Spleen (tissue), 11 donors: ENCODE results near the gene PCBP3. TPM values are rescaled to one million over a fixed set of nuclear protein-coding genes. Genes with fewer than 3 reads are reported as not detected.
A peak's percentile ranks its signal among the peaks of the same experiment; 100 is the strongest.
"Not testable (repeated sequence)": the region's sequence is repeated elsewhere in the genome, so short reads cannot be mapped to it uniquely, and the experiment has no call there.

Source experiments
- DNase-seq: peaks from one replicate; pipeline ENCODE4 v3.0.0-alpha.2; 2020
- H3K27ac ChIP-seq, 8 donors: fragments of 200-600 bp; sonication (generic) in 7 of 8; 1 replicate in 4 of 8; 2 replicates in 4 of 8; pipeline versions ENCODE4 v1.5.0 to v1.8.0; 2016 to 2021; ENCODE audit warnings: inconsistent platforms in 4 of 8, mild to moderate bottlenecking in 4 of 8, moderate library complexity in 1 of 8
- H3K27me3 ChIP-seq, 7 donors: fragments of 200-600 bp; sonication (generic) in 6 of 7; replicated peaks in 1 of 7; 1 replicate in 4 of 7; 2 replicates in 3 of 7; pipeline versions ENCODE4 v1.5.0 to v1.8.0; 2016 to 2021; ENCODE audit warnings: inconsistent platforms in 3 of 7, mild to moderate bottlenecking in 1 of 7
- H3K36me3 ChIP-seq, 6 donors: fragments of 200-600 bp; sonication (generic) in 5 of 6; 1 replicate in 4 of 6; 2 replicates in 2 of 6; pipeline versions ENCODE4 v1.5.0 to v1.8.0; 2016 to 2021; ENCODE audit warnings: inconsistent platforms in 2 of 6
- H3K4me1 ChIP-seq, 6 donors: fragments of 200-600 bp; sonication (generic) in 5 of 6; 1 replicate in 3 of 6; 2 replicates in 3 of 6; pipeline versions ENCODE4 v1.5.0 to v1.8.0; 2016 to 2021; ENCODE audit warnings: inconsistent platforms in 3 of 6
- H3K4me3 ChIP-seq, 8 donors: fragments of 200-600 bp; sonication (generic) in 7 of 8; 1 replicate in 4 of 8; 2 replicates in 4 of 8; pipeline versions ENCODE4 v1.5.0 to v1.8.0; 2016 to 2021; ENCODE audit warnings: inconsistent platforms in 4 of 8, mild to moderate bottlenecking in 4 of 8, moderate library complexity in 2 of 8
- H3K9me3 ChIP-seq, 8 donors: fragments of 200-600 bp; sonication (generic) in 7 of 8; 1 replicate in 4 of 8; 2 replicates in 4 of 8; pipeline versions ENCODE4 v1.5.0 to v1.8.0; 2016 to 2021; ENCODE audit warnings: inconsistent platforms in 4 of 8
- POLR2A ChIP-seq, 3 donors: fragments of 450-650 bp; IDR thresholded peaks; one replicate each; pipeline ENCODE4 v1.5.1; 2017; ENCODE audit warnings: antibody characterized with exemption in 3 of 3, mild to moderate bottlenecking in 1 of 3
- POLR2AphosphoS5 ChIP-seq, 3 donors: sonication (generic); formaldehyde crosslinking; IDR thresholded peaks; one replicate each; pipeline ENCODE4 v1.5.1; 2017; ENCODE audit warnings: antibody characterized with exemption in 3 of 3
- WGBS, 5 donors: extraction: QIAGEN DNeasy Blood & Tissue Kit in 3 of 5; methylation state at CpG; one replicate each; pipeline versions ENCODE4 v1.1.5 to v1.1.7; 2013 to 2018; 5-methylcytosine and 5-hydroxymethylcytosine counted together
- intact Hi-C: fragments of 100-400 bp; cut with DNase I; formaldehyde crosslinking; loops from one replicate; pipeline ENCODE4 v1.15.0; 2023; ENCODE audit warnings: low total_unique reads
- polyA plus RNA-seq, 3 donors: library from polyadenylated mRNA; stranded (reverse); fragments of 200-250 nt; gene quantifications; one replicate each; pipeline ENCODE4 v1.2.1, GENCODE V29; 2013
- total RNA-seq, 7 donors: library from RNA; depleted of rRNA in 3 of 7; stranded (reverse); fragments of >200 nt in 3 of 7; fragmentation: NEBNext Ultra II Directional in 4 of 7; extraction: Animal tissue kit (Norgen Biotek cat#: 25700) in 4 of 7; gene quantifications; one replicate each; pipeline versions ENCODE4 v1.1.0 to v1.2.1, GENCODE V29; 2016 to 2021
- TF ChIP-seq, protein P1 (sequence below), 11 experiments: fragments of 200-600 bp in 7 of 11; fragments of 450-650 bp in 4 of 11; sonication (generic) in 4 of 11; IDR thresholded peaks in 8 of 11; conservative IDR thresholded peaks in 3 of 11; 1 replicate in 7 of 11; 2 replicates in 4 of 11; pipeline versions ENCODE4 v1.4.0 to v1.8.0; 2016 to 2021; ENCODE audit warnings: antibody characterized with exemption in 11 of 11, inconsistent platforms in 4 of 11, mild to moderate bottlenecking in 1 of 11
- donor health status: healthy with polysubstance abuse.
- donor health status: DM: no; HTN: no; CAD: no; lungs with moderate emphysema.
- donor health status: DM: no; HTN: no; CAD: no.
- donor health status: Bipolar disorder and iron deficiency.
- donor health status: healthy.
- donor health status: DM: no; HTN: no; CAD: no.
- donor health status: DM: yes; HTN: yes; CAD: no.

PCBP3 gene
- total and polyA plus RNA-seq, 10 donors = 4.2 to 31.6 (median 15.2) TPM

DNA sequence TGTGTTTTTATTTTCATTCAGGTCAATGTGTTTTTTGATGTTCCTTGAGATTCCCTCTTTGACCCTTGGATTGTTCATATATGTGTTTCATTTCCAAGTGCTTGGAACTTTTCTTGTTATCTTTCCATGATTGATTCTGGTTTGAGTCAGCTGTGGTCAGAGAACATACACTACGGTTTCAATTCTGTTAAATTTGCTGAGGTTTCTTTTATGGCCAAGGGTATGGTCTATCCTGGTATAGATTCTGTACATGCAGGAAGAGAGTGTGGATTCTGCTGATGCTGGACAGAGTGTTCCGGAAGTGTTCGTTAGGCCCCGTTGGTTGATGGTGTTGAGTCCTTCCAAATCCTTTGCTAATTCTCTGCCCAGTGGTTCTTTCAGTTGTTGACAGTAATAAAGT, 239.6 kb downstream of the PCBP3 start:
- peaks cover 16 to 73% (median 51%) of the 10 kb centered on the region in 6 donors for H3K4me1 ChIP-seq
- no peaks in the 10 kb centered on the region for H3K9me3 ChIP-seq
- H3K36me3 ChIP-seq = no peaks in the 10 kb centered on the region
- TF ChIP-seq POLR2AphosphoS5 (IDR thresholded peaks at IDR 0.05) (no peak), POLR2A (IDR thresholded peaks at IDR 0.05) (no peak)
- TF ChIP-seq, protein P1, sequence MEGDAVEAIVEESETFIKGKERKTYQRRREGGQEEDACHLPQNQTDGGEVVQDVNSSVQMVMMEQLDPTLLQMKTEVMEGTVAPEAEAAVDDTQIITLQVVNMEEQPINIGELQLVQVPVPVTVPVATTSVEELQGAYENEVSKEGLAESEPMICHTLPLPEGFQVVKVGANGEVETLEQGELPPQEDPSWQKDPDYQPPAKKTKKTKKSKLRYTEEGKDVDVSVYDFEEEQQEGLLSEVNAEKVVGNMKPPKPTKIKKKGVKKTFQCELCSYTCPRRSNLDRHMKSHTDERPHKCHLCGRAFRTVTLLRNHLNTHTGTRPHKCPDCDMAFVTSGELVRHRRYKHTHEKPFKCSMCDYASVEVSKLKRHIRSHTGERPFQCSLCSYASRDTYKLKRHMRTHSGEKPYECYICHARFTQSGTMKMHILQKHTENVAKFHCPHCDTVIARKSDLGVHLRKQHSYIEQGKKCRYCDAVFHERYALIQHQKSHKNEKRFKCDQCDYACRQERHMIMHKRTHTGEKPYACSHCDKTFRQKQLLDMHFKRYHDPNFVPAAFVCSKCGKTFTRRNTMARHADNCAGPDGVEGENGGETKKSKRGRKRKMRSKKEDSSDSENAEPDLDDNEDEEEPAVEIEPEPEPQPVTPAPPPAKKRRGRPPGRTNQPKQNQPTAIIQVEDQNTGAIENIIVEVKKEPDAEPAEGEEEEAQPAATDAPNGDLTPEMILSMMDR (IDR thresholded peaks at IDR 0.05 in 8 of 11, conservative IDR thresholded peaks at IDR 0.05 in 3 of 11) = no peak
- no peak overlapping the region for H3K4me3 ChIP-seq
- H3K27me3 ChIP-seq = no peaks in the 10 kb centered on the region
- 81 to 97% (median 89%) methylated on average over 4 of the region's 4 CpGs for WGBS, 5 donors
- H3K27ac ChIP-seq = no peak overlapping the region
- intact Hi-C loops = no loop called here
- DNase-seq = no peak

DNA sequence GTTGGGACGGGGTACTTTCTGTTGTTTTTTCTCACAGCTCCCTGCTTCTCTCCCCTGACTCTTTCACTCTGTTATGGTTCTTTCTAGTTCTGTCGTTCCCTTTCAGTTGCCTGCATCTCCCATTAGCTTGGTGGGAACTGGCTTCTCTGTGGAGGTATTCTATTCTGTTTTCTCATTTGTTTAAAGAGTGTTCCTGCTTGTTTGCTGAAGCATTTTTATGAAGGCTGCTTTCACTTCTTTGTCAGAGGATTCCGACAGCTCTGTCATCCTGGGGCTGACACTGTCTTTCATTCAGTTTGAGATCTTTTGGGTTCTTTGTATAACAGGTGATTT, 242.0 kb downstream of the PCBP3 start:
- TF ChIP-seq, protein P1 (IDR thresholded peaks at IDR 0.05 in 8 of 11, conservative IDR thresholded peaks at IDR 0.05 in 3 of 11) = no peak
- TF ChIP-seq POLR2A (IDR thresholded peaks at IDR 0.05) = no peak
- TF ChIP-seq POLR2AphosphoS5 (IDR thresholded peaks at IDR 0.05) = no peak
- Histone ChIP-seq H3K27ac (peak overlapping the region; percentile 11 to 87 (median 70)), H3K9me3 (no peaks in the 10 kb centered on the region), H3K27me3 (no peaks in the 10 kb centered on the region), H3K36me3 (no peaks in the 10 kb centered on the region), H3K4me1 (peaks cover 16 to 83% (median 54%) of the 10 kb centered on the region in 6 donors), H3K4me3 (no peak overlapping the region)
- DNase-seq = no peak
- intact Hi-C loops = no loop called here
- 70 to 91% (median 87%) methylated on average over 3 of the region's 3 CpGs for WGBS, 5 donors

DNA sequence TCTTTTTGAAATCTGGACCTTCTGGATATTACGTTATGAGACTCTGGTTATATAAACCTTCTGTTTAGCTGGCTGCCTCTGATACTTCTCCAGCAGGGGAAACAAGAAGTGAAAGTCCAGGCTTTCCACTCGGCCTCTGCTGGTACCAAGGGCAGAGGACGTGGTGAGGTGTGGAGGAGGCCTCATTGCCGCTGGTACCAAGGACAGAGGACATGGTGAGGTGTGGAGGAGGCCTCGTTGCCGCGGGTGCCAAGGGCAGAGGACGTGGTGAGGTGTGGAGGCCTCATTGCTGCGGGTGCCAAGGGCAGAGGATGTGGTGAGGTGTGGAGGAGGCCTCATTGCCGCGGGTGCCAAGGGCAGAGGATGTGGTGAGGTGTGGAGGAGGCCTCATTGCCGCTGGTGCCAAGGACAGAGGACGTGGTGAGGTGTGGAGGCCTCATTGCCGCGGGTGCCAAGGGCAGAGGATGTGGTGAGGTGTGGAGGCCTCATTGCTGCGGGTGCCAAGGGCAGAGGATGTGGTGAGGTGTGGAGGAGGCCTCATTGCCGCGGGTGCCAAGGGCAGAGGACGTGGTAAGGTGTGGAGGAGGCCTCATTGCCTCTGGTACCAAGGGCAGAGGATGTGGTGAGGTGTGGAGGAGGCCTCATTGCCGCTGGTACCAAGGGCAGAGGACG, 242.5 kb downstream of the PCBP3 start:
- TF ChIP-seq POLR2AphosphoS5 (IDR thresholded peaks at IDR 0.05) = peak in 1 of 3 donors; percentile 13
- H3K9me3 ChIP-seq, H3K4me3 ChIP-seq, H3K27me3 ChIP-seq, H3K36me3 ChIP-seq, intact Hi-C loops: not testable (repeated sequence)
- H3K4me1 ChIP-seq = peaks cover 16 to 82% (median 52%) of the 10 kb centered on the region in 6 donors
- DNase-seq = peak; percentile 86
- 13 to 30% (median 15%) methylated on average over 15 to 21 of the region's 21 CpGs for WGBS, 5 donors
- peak overlapping the region; percentile 52 to 87 (median 73) for H3K27ac ChIP-seq

DNA sequence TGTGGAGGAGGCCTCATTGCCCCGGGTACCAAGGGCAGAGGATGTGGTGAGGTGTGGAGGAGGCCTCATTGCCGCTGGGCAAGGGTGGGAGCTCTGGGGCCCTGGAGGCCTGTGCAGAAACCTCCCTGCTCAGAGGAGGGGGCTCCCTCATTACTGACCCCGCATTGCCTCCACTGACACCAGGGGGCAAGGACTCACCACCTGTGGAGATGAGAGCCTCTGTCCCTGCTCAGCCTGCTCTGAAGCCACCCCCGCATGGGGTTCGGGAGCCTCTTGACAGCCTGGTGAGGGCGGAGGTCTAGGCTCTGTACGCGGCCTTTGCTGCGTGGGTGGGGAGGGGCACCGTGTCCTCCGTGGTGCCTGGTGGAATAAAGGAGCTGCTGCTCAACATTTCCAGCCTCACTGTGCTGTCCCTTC, 243.1 kb downstream of the PCBP3 start:
- peak overlapping the region; percentile 19 to 86 (median 73) for H3K27ac ChIP-seq
- H3K27me3 ChIP-seq = no peaks in the 10 kb centered on the region
- 40 to 60% (median 44%) methylated on average over 8 to 11 of the region's 11 CpGs for WGBS, 5 donors
- peaks cover 22 to 82% (median 54%) of the 10 kb centered on the region in 6 donors for H3K4me1 ChIP-seq
- no peaks in the 10 kb centered on the region for H3K36me3 ChIP-seq
- TF ChIP-seq POLR2A (IDR thresholded peaks at IDR 0.05) = no peak
- TF ChIP-seq POLR2AphosphoS5 (IDR thresholded peaks at IDR 0.05) = peak in 1 of 3 donors; percentile 18
- no peaks in the 10 kb centered on the region for H3K9me3 ChIP-seq
- intact Hi-C loops = no loop called here
- no peak overlapping the region for H3K4me3 ChIP-seq
- DNase-seq = peak; percentile 83

DNA sequence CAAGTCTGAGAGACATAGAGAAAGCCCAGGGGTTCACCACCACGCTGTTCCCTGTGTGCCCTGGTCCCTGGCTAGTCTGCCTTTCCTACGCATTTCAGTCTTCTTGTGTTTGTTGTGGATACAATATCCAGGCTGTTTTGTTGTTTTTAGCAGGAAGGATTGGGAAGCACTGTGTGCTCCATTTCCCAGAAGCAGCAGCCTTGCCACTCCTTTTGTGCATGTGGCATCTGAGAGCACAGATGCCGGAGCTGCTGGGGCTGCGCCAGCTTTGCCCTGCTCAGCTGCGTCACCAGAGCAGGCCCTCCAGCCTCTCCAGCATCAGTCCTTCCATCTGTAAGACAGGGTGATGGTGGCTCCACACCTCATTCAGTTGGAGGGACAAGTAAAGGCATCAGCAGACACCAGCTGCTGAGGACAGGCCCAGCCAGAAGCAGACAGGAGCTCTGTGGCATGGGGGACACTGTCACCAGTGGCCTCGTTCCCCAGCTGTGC, 243.6 kb downstream of the PCBP3 start:
- Histone ChIP-seq H3K36me3 (no peaks in the 10 kb centered on the region), H3K27ac (peak overlapping the region; percentile 19 to 86 (median 73)), H3K9me3 (no peaks in the 10 kb centered on the region), H3K4me3 (no peak overlapping the region), H3K27me3 (no peaks in the 10 kb centered on the region), H3K4me1 (peaks cover 27 to 82% (median 60%) of the 10 kb centered on the region in 6 donors)
- 79 to 89% (median 84%) methylated on average over 5 to 6 of the region's 6 CpGs for WGBS, 5 donors
- TF ChIP-seq POLR2AphosphoS5 (IDR thresholded peaks at IDR 0.05) (peak in 1 of 3 donors; percentile 37), POLR2A (IDR thresholded peaks at IDR 0.05) (no peak)
- intact Hi-C loops = no loop called here
- DNase-seq = peak; percentile 77
